Endodermal cell (in vitro differentiated cells): ENCODE data around the gene RNF123. TPM values are rescaled to one million over a fixed set of nuclear protein-coding genes. Genes with fewer than 3 reads are reported as not detected.

ENCODE experiments used
- DNase-seq: peaks from one replicate; pipeline ENCODE4 v3.0.0-alpha.2; 2017
- H3K27ac ChIP-seq: 2 replicates; pipeline ENCODE4 v1.5.1; 2013; ENCODE audit warnings: mild to moderate bottlenecking, low read depth, low read length, moderate library complexity
- H3K27me3 ChIP-seq: 2 replicates; pipeline ENCODE4 v1.6.1; 2013; ENCODE audit warnings: mild to moderate bottlenecking, low read length, moderate library complexity; ENCODE audit not compliant: insufficient read depth, control insufficient read depth, poor library complexity, severe bottlenecking
- H3K36me3 ChIP-seq: 2 replicates; pipeline ENCODE4 v1.7.0; 2013; ENCODE audit warnings: mild to moderate bottlenecking, low read length, moderate library complexity; ENCODE audit not compliant: control insufficient read depth, insufficient read depth
- H3K4me1 ChIP-seq: one replicate; pipeline ENCODE4 v1.7.0; 2013; ENCODE audit warnings: low read length; ENCODE audit not compliant: control insufficient read depth, insufficient read depth
- H3K4me3 ChIP-seq: 2 replicates; pipeline ENCODE4 v1.5.1; 2013; ENCODE audit warnings: mild to moderate bottlenecking, low read length, moderate library complexity
- H3K9ac ChIP-seq: 2 replicates; pipeline ENCODE4 v1.6.1; 2013; ENCODE audit warnings: mild to moderate bottlenecking, low read length, moderate library complexity; ENCODE audit not compliant: poor library complexity, severe bottlenecking; ENCODE audit errors: extremely low read depth
- H3K9me3 ChIP-seq: 2 replicates; pipeline ENCODE4 v1.6.1; 2013; ENCODE audit warnings: mild to moderate bottlenecking, low read length, moderate library complexity; ENCODE audit not compliant: control insufficient read depth
- H3K27ac Mint-ChIP-seq: 2 replicates; pipeline ENCODE4 v1.8.0; 2020; ENCODE audit warnings: mixed read lengths
- H3K27me3 Mint-ChIP-seq: 2 replicates; pipeline ENCODE4 v1.8.0; 2021; ENCODE audit warnings: mild to moderate bottlenecking, mixed read lengths; ENCODE audit not compliant: insufficient read depth
- H3K36me3 Mint-ChIP-seq: 2 replicates; pipeline ENCODE4 v1.8.0; 2020; ENCODE audit warnings: low read depth, mixed read lengths
- H3K4me1 Mint-ChIP-seq: 2 replicates; pipeline ENCODE4 v1.8.0; 2020; ENCODE audit warnings: mixed read lengths
- H3K4me3 Mint-ChIP-seq: 2 replicates; pipeline ENCODE4 v1.8.0; 2020; ENCODE audit warnings: mild to moderate bottlenecking, moderate library complexity, mixed read lengths
- H3K9me3 Mint-ChIP-seq: 2 replicates; pipeline ENCODE4 v1.8.0; 2020; ENCODE audit warnings: mild to moderate bottlenecking, mixed read lengths
- CTCF ChIP-seq: fragments of 200-600 bp; sonication (generic); conservative IDR thresholded peaks from 2 replicates; pipeline ENCODE4 v1.5.0; 2021; ENCODE audit warnings: antibody characterized with exemption, mild to moderate bottlenecking
- WGBS, 2 experiments: methylation state at CpG; one replicate each; pipeline versions ENCODE4 v1.1.5 to v1.1.7; 2013; ENCODE audit warnings: missing lambda C conversion rate in 2 of 2, mixed read lengths in 1 of 2; ENCODE audit not compliant: insufficient coverage in 1 of 2, insufficient read length in 1 of 2; 5-methylcytosine and 5-hydroxymethylcytosine counted together
- total RNA-seq, 2 donors: library from RNA; stranded (reverse); fragmentation: NEBNext Ultra II Directional in 1 of 2; extraction: Animal tissue kit (Norgen Biotek cat#: 25700) in 1 of 2; gene quantifications; 2 replicates in 1 of 2; 3 replicates in 1 of 2; pipeline ENCODE4 v1.2.1, GENCODE V29; 2021

Gene RNF123
- total RNA-seq, 2 donors from 2014 or later: 47.3 to 47.6 TPM

- no peak for DNase-seq
- no peak overlapping the region for H3K4me3 Mint-ChIP-seq
- Histone ChIP-seq H3K4me3 (no peak overlapping the region), H3K9me3 (no peaks in the 10 kb centered on the region), H3K4me1 (no peaks in the 10 kb centered on the region), H3K9ac (no peak overlapping the region), H3K36me3 (no peaks in the 10 kb centered on the region), H3K27ac (no peak overlapping the region), H3K27me3 (no peaks in the 10 kb centered on the region)
- 94 to 96% methylated on average over 17 to 25 of the region's 25 CpGs for WGBS, 2 experiments
- peaks cover 3% of the 10 kb centered on the region for H3K27me3 Mint-ChIP-seq
- no peaks in the 10 kb centered on the region for H3K9me3 Mint-ChIP-seq
- H3K27ac Mint-ChIP-seq: no peak overlapping the region
- no peak for TF ChIP-seq CTCF
- peaks cover 5% of the 10 kb centered on the region for H3K4me1 Mint-ChIP-seq
- H3K36me3 Mint-ChIP-seq: peaks cover 12% of the 10 kb centered on the region
Measured at GRCh38 chr3:49713336-49714105, 24.2 kb downstream of the RNF123 start.

GRCh38 chr3:49714728-49715550 lies 25.6 kb downstream of the RNF123 start:
- 88 to 96% methylated on average over 7 to 13 of the region's 13 CpGs for WGBS, 2 experiments
- no peak for TF ChIP-seq CTCF
- H3K4me1 Mint-ChIP-seq: peaks cover 10% of the 10 kb centered on the region

DNA sequence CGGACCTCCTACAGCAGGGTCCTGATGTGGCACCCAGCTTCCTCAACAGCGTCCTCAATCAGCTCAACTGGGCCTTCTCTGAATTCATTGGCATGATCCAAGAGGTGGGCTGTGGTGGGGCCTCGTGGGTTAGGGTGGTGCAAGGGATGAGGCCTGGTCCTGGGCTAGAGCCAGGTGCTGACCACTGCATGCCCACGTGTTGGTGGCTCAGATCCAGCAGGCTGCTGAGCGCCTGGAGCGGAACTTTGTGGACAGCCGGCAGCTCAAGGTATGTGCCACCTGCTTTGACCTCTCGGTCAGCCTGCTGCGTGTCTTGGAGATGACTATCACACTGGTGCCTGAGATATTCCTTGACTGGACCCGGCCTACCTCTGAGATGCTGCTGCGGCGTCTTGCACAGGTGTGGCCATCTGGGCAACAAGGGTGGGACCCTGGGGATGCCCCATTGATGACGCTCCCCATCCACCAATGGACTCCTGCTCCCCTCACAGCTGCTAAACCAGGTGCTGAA lies 26.3 kb downstream of the RNF123 start:
- no peak for DNase-seq
- Mint-ChIP-seq H3K27me3 (peaks cover 4% of the 10 kb centered on the region), H3K27ac (no peak overlapping the region), H3K9me3 (no peaks in the 10 kb centered on the region), H3K4me1 (peaks cover 10% of the 10 kb centered on the region), H3K36me3 (peaks cover 15% of the 10 kb centered on the region), H3K4me3 (no peak overlapping the region)
- H3K36me3 ChIP-seq: peaks cover 4% of the 10 kb centered on the region
- H3K9ac ChIP-seq: no peak overlapping the region
- H3K27me3 ChIP-seq: no peaks in the 10 kb centered on the region
- WGBS, 2 experiments: 94 to 100% methylated on average over 10 to 13 of the region's 13 CpGs
- no peak for TF ChIP-seq CTCF
- H3K27ac ChIP-seq: no peak overlapping the region
- no peaks in the 10 kb centered on the region for H3K9me3 ChIP-seq
- H3K4me3 ChIP-seq: no peak overlapping the region
- H3K4me1 ChIP-seq: no peaks in the 10 kb centered on the region

More at GRCh38 chr3:49714728-49715550, 25.6 kb downstream of the RNF123 start:
- Mint-ChIP-seq H3K36me3 (peaks cover 12% of the 10 kb centered on the region), H3K27me3 (peaks cover 4% of the 10 kb centered on the region), H3K4me3 (no peak overlapping the region), H3K27ac (no peak overlapping the region), H3K9me3 (no peaks in the 10 kb centered on the region)
- no peak for DNase-seq
- H3K36me3 ChIP-seq: no peaks in the 10 kb centered on the region
- H3K27ac ChIP-seq: no peak overlapping the region
- no peaks in the 10 kb centered on the region for H3K4me1 ChIP-seq
- H3K4me3 ChIP-seq: no peak overlapping the region
- H3K27me3 ChIP-seq: no peaks in the 10 kb centered on the region
- H3K9me3 ChIP-seq: no peaks in the 10 kb centered on the region
- H3K9ac ChIP-seq: no peak overlapping the region
